ENCODE measurements around the gene FLAD1. TPM values are rescaled to one million over a fixed set of nuclear protein-coding genes. Genes with fewer than 3 reads are reported as not detected.

Gene FLAD1
- total RNA-seq, 1 donor from 2014 or later = 30.1 TPM

DNA sequence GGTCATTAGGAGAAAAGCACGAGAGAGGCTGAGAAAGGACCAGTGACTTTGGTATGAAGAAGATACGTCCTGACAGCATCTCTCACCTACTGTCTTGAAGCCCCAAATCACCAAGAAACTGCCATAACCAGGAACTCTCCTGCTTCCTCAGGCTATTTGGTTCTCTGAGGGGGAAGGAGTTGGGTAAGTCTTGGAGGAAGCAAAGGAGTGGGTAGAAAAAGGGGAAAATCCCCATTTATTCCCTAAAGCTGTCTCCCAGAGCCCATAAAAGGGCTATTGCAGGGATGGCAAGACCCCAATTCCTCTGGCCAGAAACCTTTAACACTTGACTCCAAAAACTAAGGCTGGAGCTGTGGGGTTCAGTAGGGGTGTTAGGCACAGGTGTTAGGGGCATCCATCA, 25.1 kb upstream of the FLAD1 start:
- H3K27ac ChIP-seq (replicated peaks) = no peak overlapping the region
- no peak for TF ChIP-seq CTCF (IDR thresholded peaks at IDR 0.05; ENCODE audit: borderline replicate concordance)
- H3K4me1 ChIP-seq = peaks cover 77% of the 10 kb centered on the region
- H3K9me3 ChIP-seq (replicated peaks) = no peaks in the 10 kb centered on the region
- no peaks in the 10 kb centered on the region for H3K27me3 ChIP-seq (ENCODE audit: low read depth)
- intact Hi-C loops (cut with micrococcal nuclease) = no loop called here
- DNase-seq = no peak
- no peak overlapping the region for H3K4me3 ChIP-seq
- H3K36me3 ChIP-seq = peaks cover 16% of the 10 kb centered on the region

DNA sequence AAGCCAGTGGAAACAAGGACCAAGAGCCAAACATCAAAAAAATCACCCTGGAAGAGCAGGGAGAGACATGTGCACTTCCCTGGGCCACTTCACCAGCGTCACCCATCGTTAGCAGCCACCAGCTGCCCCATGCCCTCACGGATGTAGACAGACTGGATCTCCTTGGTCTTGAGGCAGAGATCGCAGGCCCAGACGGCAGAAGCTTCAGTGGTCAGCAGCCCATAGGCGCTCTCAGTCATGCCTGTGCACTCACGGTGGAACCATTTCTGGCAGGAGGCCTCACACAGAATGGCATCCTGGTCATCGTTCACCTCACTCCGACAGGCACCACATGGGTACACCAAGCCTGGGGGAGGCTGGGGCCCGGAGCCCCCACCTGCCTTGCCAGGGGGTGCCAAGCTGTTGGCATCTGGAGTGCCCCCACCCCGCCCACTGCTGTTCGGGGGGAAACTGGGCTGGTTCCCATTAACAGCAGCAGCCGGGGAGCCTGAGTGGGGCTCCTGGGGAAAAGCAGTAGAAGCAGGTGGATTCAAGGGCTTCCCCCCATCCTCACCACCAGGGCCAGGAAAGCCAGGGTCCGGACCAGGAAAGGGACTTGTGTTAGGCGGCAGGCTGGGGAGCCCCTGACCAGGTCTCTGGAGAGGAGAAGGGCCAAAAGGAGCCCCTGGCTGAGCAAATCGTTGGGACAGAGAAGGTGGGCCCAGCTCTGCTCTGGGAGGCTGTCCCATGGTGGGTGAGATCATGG, 24.3 kb upstream of the FLAD1 start:
- Histone ChIP-seq H3K27me3 (ENCODE audit: low read depth) (no peaks in the 10 kb centered on the region), H3K36me3 (peaks cover 24% of the 10 kb centered on the region), H3K27ac (replicated peaks) (no peak overlapping the region), H3K4me3 (no peak overlapping the region), H3K4me1 (peaks cover 76% of the 10 kb centered on the region), H3K9me3 (replicated peaks) (no peaks in the 10 kb centered on the region)
- intact Hi-C loops (cut with micrococcal nuclease) = no loop called here
- TF ChIP-seq CTCF (IDR thresholded peaks at IDR 0.05; ENCODE audit: borderline replicate concordance) = no peak
- DNase-seq = no peak

GRCh38 chr1:154959426-154959780, 23.7 kb upstream of the FLAD1 start:
- no peak overlapping the region for H3K27ac ChIP-seq (replicated peaks)
- no peak for DNase-seq
- peaks cover 30% of the 10 kb centered on the region for H3K36me3 ChIP-seq
- H3K4me3 ChIP-seq = no peak overlapping the region
- no peak for TF ChIP-seq CTCF (IDR thresholded peaks at IDR 0.05; ENCODE audit: borderline replicate concordance)
- H3K27me3 ChIP-seq (ENCODE audit: low read depth) = no peaks in the 10 kb centered on the region
- no peaks in the 10 kb centered on the region for H3K9me3 ChIP-seq (replicated peaks)
- H3K4me1 ChIP-seq = peaks cover 70% of the 10 kb centered on the region
- intact Hi-C loops (cut with micrococcal nuclease) = no loop called here

GRCh38 chr1:154960446-154961136, 22.6 kb upstream of the FLAD1 start:
- Histone ChIP-seq H3K36me3 (peaks cover 42% of the 10 kb centered on the region), H3K27me3 (ENCODE audit: low read depth) (no peaks in the 10 kb centered on the region), H3K27ac (replicated peaks) (peak overlapping the region; percentile 100), H3K9me3 (replicated peaks) (no peaks in the 10 kb centered on the region), H3K4me3 (peak overlapping the region; percentile 82), H3K4me1 (peaks cover 58% of the 10 kb centered on the region)
- no peak for DNase-seq
- TF ChIP-seq CTCF (IDR thresholded peaks at IDR 0.05; ENCODE audit: borderline replicate concordance) = no peak
- intact Hi-C loops (cut with micrococcal nuclease) = no loop called here

GRCh38 chr1:154961207-154962155, 21.7 kb upstream of the FLAD1 start, which contains the start of gene PYGO2:
TSS of gene PYGO2 (minus strand) at chr1:154961782. CDS start at chr1:154961576, 206 bp downstream.
- no peaks in the 10 kb centered on the region for H3K27me3 ChIP-seq (ENCODE audit: low read depth)
- peak within 1 kb of the TSS; percentile 82 for H3K4me3 ChIP-seq
- TF ChIP-seq CTCF (IDR thresholded peaks at IDR 0.05; ENCODE audit: borderline replicate concordance) = peak; percentile 71
- no peaks in the 10 kb centered on the region for H3K9me3 ChIP-seq (replicated peaks)
- intact Hi-C loops (cut with micrococcal nuclease) = no loop called here
- H3K27ac ChIP-seq (replicated peaks) = peak within 1 kb of the TSS; percentile 100
- peaks cover 51% of the 10 kb centered on the region for H3K36me3 ChIP-seq
- peak; percentile 83 for DNase-seq
- peaks cover 51% of the 10 kb centered on the region for H3K4me1 ChIP-seq
